HepG2 (cell line): Measurements from ENCODE around the gene TEC. TPM values are rescaled to one million over a fixed set of nuclear protein-coding genes. Genes with fewer than 3 reads are reported as not detected.

Experiments
- ATAC-seq: fragments of 200-7000 bp; cut with Tn5 transposase; 3 replicates; pipeline ENCODE4 v1.9.1; 2020; ENCODE audit warnings: mild to moderate bottlenecking, moderate library complexity
- BruUV-seq: library from RNA; stranded (reverse); fragments of 400-500 nt; replicated peaks from 2 replicates; lab custom pipeline; 2021; lab: Mats Ljungman, UMichigan
- CTCF ChIA-PET: fragments of 300-600 bp; formaldehyde crosslinking; extraction: SDS; loops from one replicate; lab custom pipeline; 2021; ENCODE audit warnings: low total read pairs, inconsistent platforms, low intra/inter-chr PET ratio; lab: Yijun Ruan, JAX
- POLR2A ChIA-PET: fragments of 350-600 bp; sonication (Branson Sonifier 250); formaldehyde crosslinking; loops from one replicate; lab custom pipeline; 2020; ENCODE audit warnings: antibody characterized with exemption, inconsistent platforms; lab: Yijun Ruan, JAX
- DNase-seq: peaks from one replicate; pipeline ENCODE4 v3.0.0-alpha.2; 2015; ENCODE audit warnings: low spot score
- FAIRE-seq: peaks from 3 replicates; lab custom pipeline; 2011; peaks lifted over from hg19 to GRCh38; lab: Jason Lieb, UNC
- H2AFZ ChIP-seq: one replicate; pipeline ENCODE4 v1.6.1; 2011; ENCODE audit warnings: low read length, inconsistent platforms
- H3K27ac ChIP-seq: fragments of 300-600 bp; 3 replicates; pipeline ENCODE4 v1.8.0; 2011; ENCODE audit warnings: mixed run types, mild to moderate bottlenecking, mixed read lengths, low read length, inconsistent platforms; ENCODE audit not compliant: insufficient read depth; ENCODE audit errors: extremely low read length
- H3K27me3 ChIP-seq, 2 experiments: fragments of 200-600 bp in 1 of 2; 2 replicates in 1 of 2; 3 replicates in 1 of 2; pipeline versions ENCODE4 v1.6.0 to v1.8.0; 2011; ENCODE audit warnings: low read length in 2 of 2, mild to moderate bottlenecking in 2 of 2, moderate library complexity in 2 of 2, inconsistent platforms in 1 of 2; ENCODE audit not compliant: insufficient read depth in 2 of 2, control insufficient read depth in 1 of 2
- H3K36me3 ChIP-seq, 2 experiments: fragments of 200-600 bp in 1 of 2; replicated peaks in 1 of 2; 2 replicates in 1 of 2; 3 replicates in 1 of 2; pipeline versions ENCODE4 v1.5.1 to v1.8.0; 2011; ENCODE audit warnings: low read length in 2 of 2, inconsistent platforms in 1 of 2; ENCODE audit not compliant: insufficient read depth in 2 of 2, control insufficient read depth in 1 of 2
- H3K4me1 ChIP-seq: 2 replicates; pipeline ENCODE4 v1.5.1; 2012; ENCODE audit warnings: low read length, inconsistent platforms; ENCODE audit not compliant: insufficient read depth
- H3K4me2 ChIP-seq: 2 replicates; pipeline ENCODE4 v1.6.0; 2011; ENCODE audit warnings: low read depth, low read length, inconsistent platforms
- H3K4me3 ChIP-seq, 3 experiments: fragments of 200-600 bp in 1 of 3; sonication (generic), shearing (Covaris generic) in 1 of 3; replicated peaks in 1 of 3; 2 replicates each; pipeline ENCODE4 v1.5.1; 2011 to 2016; ENCODE audit warnings: low read length in 3 of 3, inconsistent platforms in 2 of 3, low read depth in 2 of 3, mild to moderate bottlenecking in 2 of 3, control low read depth in 1 of 3, mixed read lengths in 1 of 3; ENCODE audit not compliant: insufficient read depth in 1 of 3
- H3K79me2 ChIP-seq: one replicate; pipeline ENCODE4 v1.6.1; 2011; ENCODE audit warnings: low read length, inconsistent platforms; ENCODE audit not compliant: insufficient read depth
- H3K9ac ChIP-seq: 2 replicates; pipeline ENCODE4 v1.6.0; 2011; ENCODE audit warnings: mild to moderate bottlenecking, low read depth, low read length, inconsistent platforms; ENCODE audit not compliant: insufficient read depth
- H3K9me3 ChIP-seq: 2 replicates; pipeline ENCODE4 v1.5.1; 2012; ENCODE audit warnings: mild to moderate bottlenecking, low read length
- H4K20me1 ChIP-seq: 2 replicates; pipeline ENCODE4 v1.6.0; 2011; ENCODE audit warnings: inconsistent platforms, mild to moderate bottlenecking, low read length, moderate library complexity; ENCODE audit not compliant: insufficient read depth
- GLMP ChIP-seq: sonication (generic); formaldehyde crosslinking; IDR thresholded peaks from 2 replicates; pipeline ENCODE4 v1.9.0; 2021; ENCODE audit warnings: missing genetic modification reagents, mild to moderate bottlenecking, borderline replicate concordance
- MTA3 ChIP-seq: sonication (generic); formaldehyde crosslinking; IDR thresholded peaks from 2 replicates; pipeline ENCODE4 v1.4.0; 2020; ENCODE audit warnings: missing genetic modification reagents
- NKX3-1 ChIP-seq: sonication (generic); formaldehyde crosslinking; IDR thresholded peaks from 2 replicates; pipeline ENCODE4 v1.5.0; 2020; ENCODE audit warnings: missing genetic modification reagents
- SMYD3 ChIP-seq: sonication (generic); formaldehyde crosslinking; IDR thresholded peaks from 2 replicates; pipeline ENCODE4 v1.8.1; 2023; ENCODE audit warnings: mild to moderate bottlenecking, missing genetic modification reagents
- TCF7L2 ChIP-seq: IDR thresholded peaks from 2 replicates; pipeline ENCODE4 v1.6.1; 2011; ENCODE audit warnings: mild to moderate bottlenecking, low read depth, low read length, moderate library complexity
- ZMYM2 ChIP-seq: sonication (generic); formaldehyde crosslinking; IDR thresholded peaks from 2 replicates; pipeline ENCODE4 v1.8.0; 2022; ENCODE audit warnings: mild to moderate bottlenecking, missing genetic modification reagents
- ZNF513 ChIP-seq: sonication (generic); formaldehyde crosslinking; conservative IDR thresholded peaks from 2 replicates; pipeline ENCODE4 v1.5.0; 2020; ENCODE audit warnings: missing genetic modification reagents
- ZNF547 ChIP-seq: sonication (generic); formaldehyde crosslinking; IDR thresholded peaks from 2 replicates; pipeline ENCODE4 v1.5.1; 2020; ENCODE audit warnings: mild to moderate bottlenecking, missing genetic modification reagents
- WGBS: methylation state at CpG from one replicate; pipeline ENCODE4 v1.1.6; 2017; ENCODE audit warnings: low lambda C conversion rate; 5-methylcytosine and 5-hydroxymethylcytosine counted together
- in situ Hi-C: cut with HindIII; loops from 2 replicates; pipeline ENCODE4 v1.10.0; 2017; ENCODE audit warnings: low pct_unique_long_range_greater_than_20kb; ENCODE audit not compliant: extremely low pct_ligation_motif_present
- intact Hi-C: fragments of 100-400 bp; cut with micrococcal nuclease; formaldehyde crosslinking; loops from one replicate; pipeline ENCODE4 v1.10.0; 2022; ENCODE audit not compliant: unreplicated experiment
- polyA plus RNA-seq, 8 experiments: library from polyadenylated mRNA; depleted of rRNA in 3 of 8; stranded (reverse) in 7 of 8; unstranded in 1 of 8; fragments of >200 nt; fragmentation: Illumina TruSeq in 4 of 8; extraction: Trizol in 4 of 8; gene quantifications; 2 replicates each; pipeline versions ENCODE4 v1.2.1 to v1.2.3, GENCODE V29; 2011 to 2016; ENCODE audit warnings: low read depth in 4 of 8, missing spikeins in 1 of 8, mixed read lengths in 1 of 8; ENCODE audit not compliant: insufficient read depth in 1 of 8
- total RNA-seq, 5 experiments: library from RNA; depleted of rRNA; stranded (reverse); fragments of >200 nt; fragmentation: Illumina TruSeq; extraction: Trizol; gene quantifications; 2 replicates each; pipeline ENCODE4 v1.2.3, GENCODE V29; 2016; ENCODE audit warnings: low read depth in 1 of 5
- TF ChIP-seq, protein P1 (sequence below): sonication (generic); formaldehyde crosslinking; IDR thresholded peaks from 2 replicates; pipeline ENCODE4 v1.4.0; 2020; ENCODE audit warnings: missing genetic modification reagents
- TF ChIP-seq, protein P2 (sequence below): sonication (generic); formaldehyde crosslinking; IDR thresholded peaks from 2 replicates; pipeline ENCODE4 v1.8.0; 2022; ENCODE audit warnings: missing genetic modification reagents, low read depth, mild to moderate bottlenecking, borderline replicate concordance

The TEC gene
- total and polyA plus RNA-seq, 2 of the 13 experiments (the other 11 are each of a cell fraction or from before 2014, with no cell fraction given), result 0.05 to 0.20 TPM

- ATAC-seq (no peak), FAIRE-seq (no peak), DNase-seq (no peak)
- Histone ChIP-seq H3K79me2 (no peaks in the 10 kb centered on the region), H3K27me3 (no peaks in the 10 kb centered on the region), H2AFZ (no peak overlapping the region), H3K4me2 (no peak overlapping the region), H4K20me1 (no peaks in the 10 kb centered on the region), H3K4me3 (no peak overlapping the region), H3K9me3 (no peaks in the 10 kb centered on the region), H3K4me1 (no peaks in the 10 kb centered on the region), H3K9ac (no peak overlapping the region), H3K36me3 (no peaks in the 10 kb centered on the region), H3K27ac (no peak overlapping the region)
- no TSS peak for BruUV-seq
- in situ Hi-C loops (no loop called here), intact Hi-C loops (no loop called here)
- CTCF ChIA-PET, result no interaction called here
- WGBS, result 79% methylated on average over 7 of the region's 7 CpGs
- TF ChIP-seq NKX3-1 (CRISPR knock-in tag) (no peak), MTA3 (no peak), TCF7L2 (no peak), ZNF547 (CRISPR knock-in tag) (no peak), GLMP (CRISPR knock-in tag) (no peak), ZMYM2 (no peak), SMYD3 (CRISPR knock-in tag) (no peak), ZNF513 (CRISPR knock-in tag) (no peak)
- TF ChIP-seq, protein P1, sequence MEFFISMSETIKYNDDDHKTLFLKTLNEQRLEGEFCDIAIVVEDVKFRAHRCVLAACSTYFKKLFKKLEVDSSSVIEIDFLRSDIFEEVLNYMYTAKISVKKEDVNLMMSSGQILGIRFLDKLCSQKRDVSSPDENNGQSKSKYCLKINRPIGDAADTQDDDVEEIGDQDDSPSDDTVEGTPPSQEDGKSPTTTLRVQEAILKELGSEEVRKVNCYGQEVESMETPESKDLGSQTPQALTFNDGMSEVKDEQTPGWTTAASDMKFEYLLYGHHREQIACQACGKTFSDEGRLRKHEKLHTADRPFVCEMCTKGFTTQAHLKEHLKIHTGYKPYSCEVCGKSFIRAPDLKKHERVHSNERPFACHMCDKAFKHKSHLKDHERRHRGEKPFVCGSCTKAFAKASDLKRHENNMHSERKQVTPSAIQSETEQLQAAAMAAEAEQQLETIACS (CRISPR knock-in tag), result no peak
- TF ChIP-seq, protein P2, sequence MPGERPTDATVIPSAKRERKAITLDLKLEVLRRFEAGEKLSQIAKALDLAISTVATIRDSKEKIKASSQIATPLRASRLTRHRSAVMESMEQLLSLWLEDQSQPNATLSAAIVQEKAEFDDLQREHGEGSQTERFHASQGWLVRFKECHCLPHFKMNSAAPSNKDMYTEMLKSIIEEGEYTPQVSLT (CRISPR knock-in tag), result no peak
- POLR2A ChIA-PET, result no interaction called here
Measured at GRCh38 chr4:48175328-48175727, 94.3 kb downstream of the TEC start.
